ENCODE data around the gene CPA4. TPM values are rescaled to one million over a fixed set of nuclear protein-coding genes. Genes with fewer than 3 reads are reported as not detected.

Gene CPA4
- total and polyA plus RNA-seq, 2 of the 13 experiments (the other 11 are each of a cell fraction or from before 2014, with no cell fraction given): 0.20 to 0.22 TPM

GRCh38 chr7:130346941-130347340 lies 54.0 kb downstream of the CPA4 start:
- FAIRE-seq: no peak

GRCh38 chr7:130349911-130350782 lies 57.2 kb downstream of the CPA4 start:
- ATAC-seq: peak; percentile 14; the same call in 1 of the 3 replicates
- no peak overlapping the region for H2AFZ ChIP-seq (ENCODE audit: low read length)
- H3K4me3 ChIP-seq (replicated peaks in 1 of 3; ENCODE audit: insufficient read depth in 1 of 3, low read depth in 2 of 3, low read length in 3 of 3): no peak overlapping the region
- in situ Hi-C loops (cut with HindIII; ENCODE audit: extremely low pct_ligation_motif_present, low pct_unique_long_range_greater_than_20kb): no loop called here
- 0 out of 2 replicates have a peak overlapping the region, but pooled peaks have one; percentile 5 for H3K4me2 ChIP-seq (ENCODE audit: low read depth, low read length)
- ChIA-PET POLR2A (no interaction called here), CTCF (ENCODE audit: low intra/inter-chr PET ratio, low total read pairs) (no interaction called here)
- TF ChIP-seq, protein P1, sequence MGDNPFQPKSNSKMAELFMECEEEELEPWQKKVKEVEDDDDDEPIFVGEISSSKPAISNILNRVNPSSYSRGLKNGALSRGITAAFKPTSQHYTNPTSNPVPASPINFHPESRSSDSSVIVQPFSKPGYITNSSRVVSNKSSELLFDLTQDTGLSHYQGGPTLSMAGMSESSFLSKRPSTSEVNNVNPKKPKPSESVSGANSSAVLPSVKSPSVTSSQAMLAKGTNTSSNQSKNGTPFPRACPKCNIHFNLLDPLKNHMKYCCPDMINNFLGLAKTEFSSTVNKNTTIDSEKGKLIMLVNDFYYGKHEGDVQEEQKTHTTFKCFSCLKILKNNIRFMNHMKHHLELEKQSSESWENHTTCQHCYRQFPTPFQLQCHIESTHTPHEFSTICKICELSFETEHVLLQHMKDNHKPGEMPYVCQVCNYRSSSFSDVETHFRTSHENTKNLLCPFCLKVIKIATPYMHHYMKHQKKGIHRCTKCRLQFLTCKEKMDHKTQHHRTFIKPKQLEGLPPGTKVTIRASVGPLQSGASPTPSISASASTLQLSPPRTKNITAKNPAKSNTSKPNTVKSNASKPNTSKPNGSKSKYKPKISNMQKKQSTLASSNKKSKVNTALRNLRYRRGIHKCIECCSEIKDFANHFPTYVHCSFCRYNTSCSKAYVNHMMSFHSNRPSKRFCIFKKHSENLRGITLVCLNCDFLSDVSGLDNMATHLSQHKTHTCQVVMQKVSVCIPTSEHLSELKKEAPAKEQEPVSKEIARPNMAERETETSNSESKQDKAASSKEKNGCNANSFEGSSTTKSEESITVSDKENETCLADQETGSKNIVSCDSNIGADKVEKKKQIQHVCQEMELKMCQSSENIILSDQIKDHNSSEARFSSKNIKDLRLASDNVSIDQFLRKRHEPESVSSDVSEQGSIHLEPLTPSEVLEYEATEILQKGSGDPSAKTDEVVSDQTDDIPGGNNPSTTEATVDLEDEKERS (CRISPR knock-in tag; IDR thresholded peaks at IDR 0.05): no peak
- TF ChIP-seq ZNF605 (CRISPR knock-in tag; IDR thresholded peaks at IDR 0.05) (no peak), SRSF4 (IDR thresholded peaks at IDR 0.05; ENCODE audit: low read depth, low read length, poor library complexity, severe bottlenecking) (no peak), ZFY (CRISPR knock-in tag; IDR thresholded peaks at IDR 0.05) (no peak), SMYD3 (CRISPR knock-in tag; IDR thresholded peaks at IDR 0.05) (no peak), ZNF441 (CRISPR knock-in tag; IDR thresholded peaks at IDR 0.05; ENCODE audit: borderline replicate concordance) (no peak), GLMP (CRISPR knock-in tag; IDR thresholded peaks at IDR 0.05; ENCODE audit: borderline replicate concordance) (no peak)
- BruUV-seq (replicated peaks): no TSS peak
- no peaks in the 10 kb centered on the region for H3K9me3 ChIP-seq (ENCODE audit: low read length)
- no peaks in the 10 kb centered on the region for H4K20me1 ChIP-seq (ENCODE audit: insufficient read depth, low read length)
- no peak overlapping the region for H3K9ac ChIP-seq (ENCODE audit: insufficient read depth, low read depth, low read length)
- no peak for FAIRE-seq
- H3K79me2 ChIP-seq (ENCODE audit: insufficient read depth, low read length): no peaks in the 10 kb centered on the region
- intact Hi-C loops (cut with micrococcal nuclease; ENCODE audit: unreplicated experiment): no loop called here
- peaks cover 5 to 19% of the 10 kb centered on the region in 2 experiments; a peak in 4 of 5 replicates for H3K27me3 ChIP-seq (ENCODE audit: control insufficient read depth in 1 of 2, insufficient read depth in 2 of 2, low read length in 2 of 2)
- H3K4me1 ChIP-seq (ENCODE audit: insufficient read depth, low read length): peaks cover 26% of the 10 kb centered on the region
- whole genome bisulfite sequencing (ENCODE audit: low lambda C conversion rate): 39% methylated on average over 11 of the region's 16 CpGs
- H3K36me3 ChIP-seq (replicated peaks in 1 of 2; ENCODE audit: control insufficient read depth in 1 of 2, insufficient read depth in 2 of 2, low read length in 2 of 2): no peaks in the 10 kb centered on the region
- no peak for DNase-seq (ENCODE audit: low spot score)
- no peak overlapping the region for H3K27ac ChIP-seq (ENCODE audit: extremely low read length, insufficient read depth, low read length)

More at GRCh38 chr7:130346941-130347340, 54.0 kb downstream of the CPA4 start:
- ATAC-seq (no peak), DNase-seq (ENCODE audit: low spot score) (no peak)
- no peaks in the 10 kb centered on the region for H3K79me2 ChIP-seq (ENCODE audit: insufficient read depth, low read length)
- WGBS (ENCODE audit: low lambda C conversion rate): 63% methylated on average over 7 of the region's 12 CpGs
- H3K4me3 ChIP-seq (replicated peaks in 1 of 3; ENCODE audit: insufficient read depth in 1 of 3, low read depth in 2 of 3, low read length in 3 of 3): no peak overlapping the region
- no peaks in the 10 kb centered on the region for H3K36me3 ChIP-seq (replicated peaks in 1 of 2; ENCODE audit: control insufficient read depth in 1 of 2, insufficient read depth in 2 of 2, low read length in 2 of 2)
- H2AFZ ChIP-seq (ENCODE audit: low read length): no peak overlapping the region
- in situ Hi-C loops (cut with HindIII; ENCODE audit: extremely low pct_ligation_motif_present, low pct_unique_long_range_greater_than_20kb): no loop called here
- BruUV-seq (replicated peaks): no TSS peak
- peaks cover 5 to 19% of the 10 kb centered on the region in 2 experiments; a peak in 4 of 5 replicates for H3K27me3 ChIP-seq (ENCODE audit: control insufficient read depth in 1 of 2, insufficient read depth in 2 of 2, low read length in 2 of 2)
- peaks cover 26% of the 10 kb centered on the region for H3K4me1 ChIP-seq (ENCODE audit: insufficient read depth, low read length)
- intact Hi-C loops (cut with micrococcal nuclease; ENCODE audit: unreplicated experiment): no loop called here
- H4K20me1 ChIP-seq (ENCODE audit: insufficient read depth, low read length): no peaks in the 10 kb centered on the region
- ChIA-PET CTCF (ENCODE audit: low intra/inter-chr PET ratio, low total read pairs) (no interaction called here), POLR2A (no interaction called here)
- TF ChIP-seq CHCHD3 (CRISPR knock-in tag; IDR thresholded peaks at IDR 0.05): no peak
- no peak for TF ChIP-seq EEA1 (CRISPR knock-in tag; IDR thresholded peaks at IDR 0.05; ENCODE audit: borderline replicate concordance)
- TF ChIP-seq MZF1 (CRISPR knock-in tag; IDR thresholded peaks at IDR 0.05; ENCODE audit: borderline replicate concordance): no peak
- no peak for TF ChIP-seq SP1 (IDR thresholded peaks at IDR 0.05)
- no peak for TF ChIP-seq SP1 (CRISPR knock-in tag; IDR thresholded peaks at IDR 0.05)
- no peak for TF ChIP-seq CAMTA2 (CRISPR knock-in tag; IDR thresholded peaks at IDR 0.05; ENCODE audit: borderline replicate concordance)
- TF ChIP-seq ZNF3 (CRISPR knock-in tag; IDR thresholded peaks at IDR 0.05): no peak
- no peak for TF ChIP-seq ZNF264 (CRISPR knock-in tag; IDR thresholded peaks at IDR 0.05)
- TF ChIP-seq ZNF441 (CRISPR knock-in tag; IDR thresholded peaks at IDR 0.05; ENCODE audit: borderline replicate concordance): no peak
- H3K9ac ChIP-seq (ENCODE audit: insufficient read depth, low read depth, low read length): no peak overlapping the region
- H3K9me3 ChIP-seq (ENCODE audit: low read length): no peaks in the 10 kb centered on the region
- no peak overlapping the region for H3K4me2 ChIP-seq (ENCODE audit: low read depth, low read length)
- no peak overlapping the region for H3K27ac ChIP-seq (ENCODE audit: extremely low read length, insufficient read depth, low read length)
